Endothelial cell of umbilical vein (primary cell): ENCODE results near the gene RASD1. TPM values are rescaled to one million over a fixed set of nuclear protein-coding genes. Genes with fewer than 3 reads are reported as not detected.

Source experiments
- BruUV-seq: library from RNA; stranded (reverse); fragments of 400-500 nt; replicated peaks from 2 replicates; lab custom pipeline; 2021; lab: Mats Ljungman, UMichigan
- CTCF ChIA-PET: fragments of 300-600, 350-600 bp; sonication (Branson Sonifier 250); formaldehyde crosslinking; loops from one replicate; lab custom pipeline; 2021; ENCODE audit warnings: antibody characterized with exemption, inconsistent platforms; lab: Charles Lee
- POLR2A ChIA-PET: fragments of 300-600, 350-600 bp; sonication (Branson Sonifier 250); formaldehyde crosslinking; loops from one replicate; lab custom pipeline; 2021; ENCODE audit warnings: antibody characterized with exemption, inconsistent platforms; lab: Charles Lee
- DNase-seq: peaks from one replicate; pipeline ENCODE4 v3.0.0-alpha.2; 2011; ENCODE audit warnings: low read depth, low spot score
- FAIRE-seq: peaks from 2 replicates; lab custom pipeline; 2011; peaks lifted over from hg19 to GRCh38; lab: Jason Lieb, UNC
- H2AFZ ChIP-seq: 2 replicates; pipeline ENCODE4 v1.6.0; 2012; ENCODE audit warnings: low read depth, low read length, control low read depth, inconsistent platforms
- H3K27ac ChIP-seq: 2 replicates; pipeline ENCODE4 v1.5.1; 2011; ENCODE audit warnings: low read depth, mild to moderate bottlenecking, control low read depth, low read length, moderate library complexity; ENCODE audit not compliant: insufficient read depth
- H3K27me3 ChIP-seq, 2 experiments: 2 replicates each; pipeline versions ENCODE4 v1.6.0 to v1.6.1; 2011; ENCODE audit warnings: low read length in 2 of 2, mixed read lengths in 1 of 2; ENCODE audit not compliant: control insufficient read depth in 2 of 2, insufficient read depth in 2 of 2
- H3K36me3 ChIP-seq, 2 experiments: 2 replicates in 1 of 2; 3 replicates in 1 of 2; pipeline ENCODE4 v1.5.1; 2011; ENCODE audit warnings: low read length in 2 of 2, mild to moderate bottlenecking in 1 of 2, moderate library complexity in 1 of 2; ENCODE audit not compliant: control insufficient read depth in 2 of 2, insufficient read depth in 2 of 2; ENCODE audit errors: extremely low read depth in 1 of 2
- H3K4me1 ChIP-seq: 3 replicates; pipeline ENCODE4 v1.5.1; 2011; ENCODE audit warnings: mild to moderate bottlenecking, low read length; ENCODE audit not compliant: control insufficient read depth, insufficient read depth; ENCODE audit errors: extremely low read depth
- H3K4me2 ChIP-seq: 2 replicates; pipeline ENCODE4 v1.6.1; 2011; ENCODE audit warnings: low read length, control low read depth, mixed read lengths; ENCODE audit not compliant: insufficient read depth
- H3K4me3 ChIP-seq, 3 experiments: fragments of 200-600 bp in 1 of 3; sonication (generic), shearing (Covaris generic) in 1 of 3; replicated peaks in 1 of 3; 2 replicates each; pipeline ENCODE4 v1.5.1; 2011 to 2016; ENCODE audit warnings: control low read depth in 3 of 3, low read length in 3 of 3, mild to moderate bottlenecking in 2 of 3, inconsistent platforms in 1 of 3, low read depth in 1 of 3, moderate library complexity in 1 of 3; ENCODE audit not compliant: insufficient read depth in 1 of 3
- H3K79me2 ChIP-seq: 2 replicates; pipeline ENCODE4 v1.6.0; 2012; ENCODE audit warnings: low read length, inconsistent platforms; ENCODE audit not compliant: control insufficient read depth, insufficient read depth
- H3K9ac ChIP-seq: replicated peaks from 2 replicates; pipeline ENCODE3; 2011; ENCODE audit warnings: low read length, control low read depth; ENCODE audit not compliant: insufficient read depth; ENCODE audit errors: extremely low read depth
- H3K9me1 ChIP-seq: replicated peaks from 3 replicates; pipeline ENCODE4 v1.6.0; 2011; ENCODE audit warnings: mild to moderate bottlenecking, low read length; ENCODE audit not compliant: control insufficient read depth, insufficient read depth; ENCODE audit errors: extremely low read depth
- H3K9me3 ChIP-seq: replicated peaks from 2 replicates; pipeline ENCODE4 v1.5.1; 2012; ENCODE audit warnings: low read length, inconsistent platforms; ENCODE audit not compliant: control insufficient read depth, insufficient read depth
- H4K20me1 ChIP-seq: replicated peaks from 2 replicates; pipeline ENCODE3; 2011; ENCODE audit warnings: mild to moderate bottlenecking, low read length; ENCODE audit not compliant: control insufficient read depth, insufficient read depth; ENCODE audit errors: extremely low read depth
- EZH2 ChIP-seq: IDR thresholded peaks from 2 replicates; pipeline ENCODE4 v1.6.1; 2012; ENCODE audit warnings: borderline replicate concordance, low read depth, mild to moderate bottlenecking, moderate library complexity, low read length, inconsistent platforms; ENCODE audit not compliant: severe bottlenecking
- FOS ChIP-seq: IDR thresholded peaks from 2 replicates; pipeline ENCODE4 v1.6.1; 2011; ENCODE audit warnings: mild to moderate bottlenecking, low read length, moderate library complexity, borderline replicate concordance; ENCODE audit not compliant: insufficient read depth
- GATA2 ChIP-seq: IDR thresholded peaks from 2 replicates; pipeline ENCODE4 v1.7.0; 2011; ENCODE audit warnings: low read depth, mild to moderate bottlenecking, moderate library complexity, mixed read lengths, low read length; ENCODE audit not compliant: insufficient read length, insufficient read depth
- JUN ChIP-seq: IDR thresholded peaks from 2 replicates; pipeline ENCODE4 v1.6.1; 2011; ENCODE audit warnings: borderline replicate concordance, low read depth; ENCODE audit not compliant: insufficient read length, insufficient read depth
- MYC ChIP-seq: IDR thresholded peaks from one replicate; pipeline ENCODE4 v1.6.1; 2011; ENCODE audit warnings: mild to moderate bottlenecking, low read depth, low read length
- POLR2A ChIP-seq: IDR thresholded peaks from 2 replicates; pipeline ENCODE4 v1.6.1; 2012; ENCODE audit warnings: low read depth, mild to moderate bottlenecking, control low read depth, low read length
- POLR2AphosphoS5 ChIP-seq: IDR thresholded peaks from 2 replicates; pipeline ENCODE4 v1.6.1; 2012; ENCODE audit warnings: low read depth, mild to moderate bottlenecking, control low read depth, low read length, moderate library complexity; ENCODE audit not compliant: insufficient read depth
- dilution Hi-C: fragments of 300-500 bp; cut with MboI; formaldehyde crosslinking; loops from one replicate; pipeline ENCODE4 v1.15.0; 2019; ENCODE audit warnings: low sequenced_read_pairs; ENCODE audit not compliant: extremely low pct_ligation_motif_present
- intact Hi-C: fragments of 100-400 bp; cut with micrococcal nuclease; formaldehyde crosslinking; loops from one replicate; pipeline ENCODE4 v1.10.0; 2022
- polyA plus RNA-seq, 4 experiments: library from polyadenylated mRNA; depleted of rRNA in 3 of 4; stranded (reverse) in 3 of 4; unstranded in 1 of 4; fragments of >200 nt; gene quantifications; 2 replicates each; pipeline versions ENCODE4 v1.2.1 to v1.2.3, GENCODE V29; 2011 to 2012; ENCODE audit warnings: missing spikeins in 1 of 4
- total RNA-seq: library from RNA; stranded (reverse); gene quantifications from 2 replicates; pipeline ENCODE4 v1.2.3, GENCODE V29; 2021
- TF ChIP-seq, protein P1 (sequence below): IDR thresholded peaks from 2 replicates; pipeline ENCODE4 v1.6.1; 2011; ENCODE audit not compliant: insufficient read depth, insufficient read length
- TF ChIP-seq, protein P2 (sequence below), 2 donors: IDR thresholded peaks; 1 replicate in 1 of 2; 2 replicates in 1 of 2; pipeline ENCODE4 v1.5.1; 2011; ENCODE audit warnings: low read length in 2 of 2, mild to moderate bottlenecking in 2 of 2, moderate library complexity in 2 of 2, control low read depth in 1 of 2, inconsistent platforms in 1 of 2, low read depth in 1 of 2; ENCODE audit not compliant: insufficient read depth in 1 of 2; ENCODE audit errors: extremely low read depth in 1 of 2

The RASD1 gene
- total and polyA plus RNA-seq, 2 donors (not counting 3 experiments of a cell fraction or from before 2014, with no cell fraction given), result 4.2 to 15.7 TPM

DNA sequence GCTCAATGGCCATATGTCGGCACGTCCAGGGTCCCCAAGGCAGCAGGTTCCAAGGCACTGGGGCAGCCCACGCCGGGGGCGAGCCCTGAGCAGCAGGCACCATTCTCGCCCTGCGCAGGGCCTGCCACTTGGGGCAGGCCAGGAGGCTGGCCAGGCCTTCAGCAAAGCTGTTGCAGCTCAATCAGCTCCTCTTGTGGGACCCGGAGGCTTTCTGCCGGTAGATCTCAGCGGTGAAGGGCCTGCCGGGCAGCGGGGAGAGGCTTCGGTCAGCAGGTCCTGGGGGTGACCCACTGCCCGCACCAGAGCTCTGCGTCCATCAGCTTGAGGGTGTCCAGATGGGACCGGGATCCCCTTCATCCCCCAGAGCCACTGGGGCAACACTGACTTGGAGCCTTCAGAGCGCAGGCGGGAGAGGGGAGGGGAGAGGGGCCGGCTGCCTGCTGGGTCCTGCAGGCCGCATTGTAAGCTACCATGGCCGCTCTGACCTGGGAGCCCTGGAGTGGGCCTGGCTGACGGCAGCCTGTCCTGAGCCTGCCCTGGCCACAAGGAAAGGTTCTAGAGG, 9.5 kb upstream of the RASD1 start:
- dilution Hi-C loops, result no loop called here
- FAIRE-seq (no peak), DNase-seq (no peak)
- ChIA-PET POLR2A (no interaction called here), CTCF (interaction anchor here (1.2 to 4.0 kb wide), 3 partner anchors 9 to 149 kb away, joined by 3 to 33 read pairs (median 6); partner anchors contain the start of gene RASD1)
- Histone ChIP-seq H3K9me3 (no peaks in the 10 kb centered on the region), H3K4me3 (no peak overlapping the region), H3K4me2 (no peak overlapping the region), H4K20me1 (no peaks in the 10 kb centered on the region), H3K27me3 (no peaks in the 10 kb centered on the region), H3K36me3 (no peaks in the 10 kb centered on the region), H3K27ac (no peak overlapping the region), H3K79me2 (no peaks in the 10 kb centered on the region), H3K4me1 (no peaks in the 10 kb centered on the region), H3K9me1 (no peaks in the 10 kb centered on the region), H3K9ac (no peak overlapping the region), H2AFZ (no peak overlapping the region)
- no peak for TF ChIP-seq POLR2AphosphoS5
- TF ChIP-seq MYC, result no peak
- no peak for TF ChIP-seq FOS
- TF ChIP-seq, protein P1, sequence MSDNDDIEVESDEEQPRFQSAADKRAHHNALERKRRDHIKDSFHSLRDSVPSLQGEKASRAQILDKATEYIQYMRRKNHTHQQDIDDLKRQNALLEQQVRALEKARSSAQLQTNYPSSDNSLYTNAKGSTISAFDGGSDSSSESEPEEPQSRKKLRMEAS, result no peak
- TF ChIP-seq JUN, result no peak
- TF ChIP-seq POLR2A, result no peak
- TF ChIP-seq, protein P2, sequence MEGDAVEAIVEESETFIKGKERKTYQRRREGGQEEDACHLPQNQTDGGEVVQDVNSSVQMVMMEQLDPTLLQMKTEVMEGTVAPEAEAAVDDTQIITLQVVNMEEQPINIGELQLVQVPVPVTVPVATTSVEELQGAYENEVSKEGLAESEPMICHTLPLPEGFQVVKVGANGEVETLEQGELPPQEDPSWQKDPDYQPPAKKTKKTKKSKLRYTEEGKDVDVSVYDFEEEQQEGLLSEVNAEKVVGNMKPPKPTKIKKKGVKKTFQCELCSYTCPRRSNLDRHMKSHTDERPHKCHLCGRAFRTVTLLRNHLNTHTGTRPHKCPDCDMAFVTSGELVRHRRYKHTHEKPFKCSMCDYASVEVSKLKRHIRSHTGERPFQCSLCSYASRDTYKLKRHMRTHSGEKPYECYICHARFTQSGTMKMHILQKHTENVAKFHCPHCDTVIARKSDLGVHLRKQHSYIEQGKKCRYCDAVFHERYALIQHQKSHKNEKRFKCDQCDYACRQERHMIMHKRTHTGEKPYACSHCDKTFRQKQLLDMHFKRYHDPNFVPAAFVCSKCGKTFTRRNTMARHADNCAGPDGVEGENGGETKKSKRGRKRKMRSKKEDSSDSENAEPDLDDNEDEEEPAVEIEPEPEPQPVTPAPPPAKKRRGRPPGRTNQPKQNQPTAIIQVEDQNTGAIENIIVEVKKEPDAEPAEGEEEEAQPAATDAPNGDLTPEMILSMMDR (IDR thresholded peaks at IDR 0.05; ENCODE audit: extremely low read depth in 1 of 2, insufficient read depth in 1 of 2, low read depth in 1 of 2, low read length in 2 of 2), result no peak
- TF ChIP-seq GATA2, result no peak
- no peak for TF ChIP-seq EZH2
- BruUV-seq, result no TSS peak
- intact Hi-C loops, result no loop called here
